Suprapubic skin (tissue), 4 donors: Measurements from ENCODE around the gene SPAG16. TPM values are rescaled to one million over a fixed set of nuclear protein-coding genes. Genes with fewer than 3 reads are reported as not detected.

Experiments used
- DNase-seq, 2 donors: peaks; one replicate each; pipeline ENCODE4 v3.0.0-alpha.2; 2019; ENCODE audit warnings: low spot score in 2 of 2
- H3K27ac ChIP-seq: fragments of 200-600 bp; sonication (generic); one replicate; pipeline ENCODE4 v1.5.1; 2019
- H3K27me3 ChIP-seq: fragments of 200-600 bp; sonication (generic); one replicate; pipeline ENCODE4 v1.5.1; 2019
- H3K36me3 ChIP-seq: fragments of 200-600 bp; sonication (generic); one replicate; pipeline ENCODE4 v1.5.1; 2019
- H3K4me1 ChIP-seq: fragments of 200-600 bp; sonication (generic); one replicate; pipeline ENCODE4 v1.5.1; 2019
- H3K4me3 ChIP-seq: fragments of 200-600 bp; sonication (generic); one replicate; pipeline ENCODE4 v1.5.1; 2019; ENCODE audit warnings: mild to moderate bottlenecking
- H3K9me3 ChIP-seq: fragments of 200-600 bp; sonication (generic); one replicate; pipeline ENCODE4 v1.5.1; 2019
- EP300 ChIP-seq: sonication (generic); formaldehyde crosslinking; IDR thresholded peaks from one replicate; pipeline ENCODE4 v1.6.1; 2017; ENCODE audit warnings: antibody characterized with exemption
- POLR2A ChIP-seq, 2 donors: fragments of 450-650 bp; IDR thresholded peaks; one replicate each; pipeline ENCODE4 v1.6.1; 2017; ENCODE audit warnings: antibody characterized with exemption in 2 of 2, mild to moderate bottlenecking in 2 of 2, moderate library complexity in 2 of 2
- POLR2AphosphoS5 ChIP-seq, 3 donors: sonication (generic); formaldehyde crosslinking; IDR thresholded peaks; one replicate each; pipeline ENCODE4 v1.6.1; 2017; ENCODE audit warnings: antibody characterized with exemption in 3 of 3
- WGBS: methylation state at CpG from one replicate; pipeline ENCODE4 v1.1.5; 2018; 5-methylcytosine and 5-hydroxymethylcytosine counted together
- total RNA-seq, 4 donors: library from RNA; depleted of rRNA; stranded (reverse); fragments of >200 nt; gene quantifications; one replicate each; pipeline ENCODE4 v1.1.0, GENCODE V29; 2016
- TF ChIP-seq, protein P1 (sequence below), 2 donors: fragments of 200-600 bp in 1 of 2; fragments of 450-650 bp in 1 of 2; sonication (generic) in 1 of 2; IDR thresholded peaks; one replicate each; pipeline ENCODE4 v1.5.1; 2016 to 2019; ENCODE audit warnings: antibody characterized with exemption in 2 of 2, mild to moderate bottlenecking in 1 of 2, moderate library complexity in 1 of 2

The SPAG16 gene
- total RNA-seq, 4 donors from 2014 or later = 17.5 to 31.4 (median 22.0) TPM

DNA sequence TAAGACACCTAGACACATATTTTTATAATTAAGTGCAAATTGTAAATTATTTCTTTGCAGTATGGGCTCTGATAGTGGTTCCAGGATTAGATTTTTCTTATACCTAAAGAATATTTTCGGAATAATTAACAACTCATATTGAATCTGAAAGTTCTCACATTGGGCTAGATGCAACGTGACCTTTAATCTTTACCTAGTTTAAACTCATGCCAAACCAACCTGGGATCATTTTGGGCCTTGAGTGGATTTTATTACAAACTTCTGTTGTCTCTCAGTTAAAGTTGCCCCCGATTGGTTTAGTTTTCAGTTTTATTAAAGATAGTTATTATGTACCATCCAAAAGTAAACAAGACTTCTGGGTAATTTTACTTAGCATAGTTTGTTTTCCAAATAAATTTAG, 896.4 kb downstream of the SPAG16 start:
- WGBS = 69% methylated on average over 3 of the region's 3 CpGs
- no peak for TF ChIP-seq EP300
- TF ChIP-seq POLR2A (IDR thresholded peaks at IDR 0.05) = no peak
- TF ChIP-seq POLR2AphosphoS5 (IDR thresholded peaks at IDR 0.05) = no peak
- TF ChIP-seq, protein P1, sequence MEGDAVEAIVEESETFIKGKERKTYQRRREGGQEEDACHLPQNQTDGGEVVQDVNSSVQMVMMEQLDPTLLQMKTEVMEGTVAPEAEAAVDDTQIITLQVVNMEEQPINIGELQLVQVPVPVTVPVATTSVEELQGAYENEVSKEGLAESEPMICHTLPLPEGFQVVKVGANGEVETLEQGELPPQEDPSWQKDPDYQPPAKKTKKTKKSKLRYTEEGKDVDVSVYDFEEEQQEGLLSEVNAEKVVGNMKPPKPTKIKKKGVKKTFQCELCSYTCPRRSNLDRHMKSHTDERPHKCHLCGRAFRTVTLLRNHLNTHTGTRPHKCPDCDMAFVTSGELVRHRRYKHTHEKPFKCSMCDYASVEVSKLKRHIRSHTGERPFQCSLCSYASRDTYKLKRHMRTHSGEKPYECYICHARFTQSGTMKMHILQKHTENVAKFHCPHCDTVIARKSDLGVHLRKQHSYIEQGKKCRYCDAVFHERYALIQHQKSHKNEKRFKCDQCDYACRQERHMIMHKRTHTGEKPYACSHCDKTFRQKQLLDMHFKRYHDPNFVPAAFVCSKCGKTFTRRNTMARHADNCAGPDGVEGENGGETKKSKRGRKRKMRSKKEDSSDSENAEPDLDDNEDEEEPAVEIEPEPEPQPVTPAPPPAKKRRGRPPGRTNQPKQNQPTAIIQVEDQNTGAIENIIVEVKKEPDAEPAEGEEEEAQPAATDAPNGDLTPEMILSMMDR (IDR thresholded peaks at IDR 0.05) = no peak
- Histone ChIP-seq H3K4me1 (no peaks in the 10 kb centered on the region), H3K27me3 (no peaks in the 10 kb centered on the region), H3K36me3 (no peaks in the 10 kb centered on the region), H3K4me3 (no peak overlapping the region), H3K27ac (no peak overlapping the region), H3K9me3 (no peaks in the 10 kb centered on the region)
- DNase-seq = no peak

DNA sequence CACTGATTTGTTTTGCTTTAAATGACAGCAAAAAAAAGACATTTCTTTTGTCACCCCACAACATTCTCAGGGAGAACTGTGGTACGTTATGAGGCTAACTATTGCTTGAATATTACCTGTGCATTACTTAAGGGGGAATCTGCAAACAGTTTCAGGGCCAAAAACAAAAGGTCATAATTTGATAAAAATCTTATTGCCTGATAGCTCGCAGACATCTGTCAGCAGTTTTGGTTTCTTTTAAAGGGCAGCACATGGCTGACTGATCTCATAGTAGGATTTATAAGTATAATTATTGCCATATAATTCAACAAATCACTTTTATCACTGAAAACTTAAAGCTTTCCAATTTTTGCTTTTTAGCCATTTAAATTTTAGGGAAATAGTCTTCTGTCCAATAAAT, 900.2 kb downstream of the SPAG16 start:
- H3K27me3 ChIP-seq = no peaks in the 10 kb centered on the region
- no peak overlapping the region for H3K27ac ChIP-seq
- no peaks in the 10 kb centered on the region for H3K4me1 ChIP-seq
- H3K36me3 ChIP-seq = no peaks in the 10 kb centered on the region
- TF ChIP-seq, protein P1 (IDR thresholded peaks at IDR 0.05) = no peak
- TF ChIP-seq EP300 = no peak
- TF ChIP-seq POLR2AphosphoS5 (IDR thresholded peaks at IDR 0.05) = no peak
- TF ChIP-seq POLR2A (IDR thresholded peaks at IDR 0.05) = no peak
- no peaks in the 10 kb centered on the region for H3K9me3 ChIP-seq
- 45% methylated on average over 2 of the region's 2 CpGs for WGBS
- no peak overlapping the region for H3K4me3 ChIP-seq
- no peak for DNase-seq

DNA sequence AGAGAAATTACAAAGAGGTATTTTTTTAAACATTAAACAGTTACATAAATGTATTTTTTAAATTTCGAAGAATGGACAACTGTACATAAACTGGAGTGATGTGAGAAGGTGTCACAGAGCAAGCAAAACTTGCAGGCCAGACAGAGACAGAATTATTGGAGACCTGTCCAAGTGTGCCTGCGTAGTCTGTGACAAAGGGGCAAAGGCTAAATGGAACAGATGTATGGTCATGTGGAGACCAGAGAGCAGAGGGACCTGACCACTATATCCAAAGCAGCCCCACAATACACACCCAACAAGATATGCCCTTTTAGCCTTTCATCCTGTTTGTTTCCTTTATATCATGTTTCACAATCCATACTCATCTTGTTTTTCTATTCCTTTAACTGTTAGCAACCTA, 901.3 kb downstream of the SPAG16 start:
- no peak for TF ChIP-seq EP300
- no peak for TF ChIP-seq POLR2A (IDR thresholded peaks at IDR 0.05)
- TF ChIP-seq, protein P1 (IDR thresholded peaks at IDR 0.05) = no peak
- no peak for TF ChIP-seq POLR2AphosphoS5 (IDR thresholded peaks at IDR 0.05)
- DNase-seq = no peak
- Histone ChIP-seq H3K4me3 (no peak overlapping the region), H3K36me3 (no peaks in the 10 kb centered on the region), H3K27ac (no peak overlapping the region), H3K9me3 (no peaks in the 10 kb centered on the region), H3K4me1 (no peaks in the 10 kb centered on the region), H3K27me3 (no peaks in the 10 kb centered on the region)
- 86% methylated on average over 2 of the region's 2 CpGs for WGBS

DNA sequence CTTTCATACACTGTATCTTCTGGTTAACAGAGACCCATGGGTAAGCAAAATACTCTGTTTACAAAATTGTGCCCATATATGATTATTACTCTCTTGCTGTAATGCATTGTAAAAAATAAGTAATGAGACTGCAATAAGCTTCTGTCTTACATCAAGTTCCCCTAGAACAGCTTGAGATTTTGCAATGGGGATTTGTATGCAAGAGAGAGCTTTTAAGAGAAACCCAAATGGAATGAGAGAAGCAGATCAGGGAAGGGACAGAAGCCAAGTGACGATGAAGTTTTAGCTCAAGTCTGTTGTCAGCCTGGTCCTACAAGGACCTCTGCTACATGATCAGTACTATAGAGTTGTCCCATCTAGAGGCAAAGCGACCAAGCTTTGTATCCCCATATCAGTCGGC, 908.4 kb downstream of the SPAG16 start:
- WGBS = 88% methylated on average over 3 of the region's 3 CpGs
- Histone ChIP-seq H3K27ac (no peak overlapping the region), H3K4me3 (no peak overlapping the region), H3K4me1 (no peaks in the 10 kb centered on the region), H3K36me3 (no peaks in the 10 kb centered on the region), H3K27me3 (no peaks in the 10 kb centered on the region), H3K9me3 (no peaks in the 10 kb centered on the region)
- no peak for TF ChIP-seq EP300
- TF ChIP-seq POLR2AphosphoS5 (IDR thresholded peaks at IDR 0.05) = no peak
- no peak for TF ChIP-seq POLR2A (IDR thresholded peaks at IDR 0.05)
- TF ChIP-seq, protein P1 (IDR thresholded peaks at IDR 0.05) = no peak
- no peak for DNase-seq

DNA sequence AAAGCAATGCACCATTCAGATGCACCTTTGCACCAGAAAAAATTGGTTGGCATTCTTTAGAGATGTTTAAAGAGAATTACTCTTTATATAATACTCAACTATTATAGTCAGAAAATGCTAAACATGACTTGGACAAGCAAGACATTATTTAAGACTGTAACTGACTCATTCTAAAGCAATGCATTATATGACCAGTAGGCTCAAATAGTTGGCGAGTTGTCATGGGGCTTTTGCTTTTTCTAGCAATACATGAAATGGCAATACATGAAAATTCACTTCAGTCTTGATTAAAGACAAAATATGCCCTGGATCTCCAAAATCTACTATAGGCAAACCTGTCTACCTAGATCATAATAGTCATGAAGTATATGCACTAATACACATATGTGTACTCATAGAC, 909.7 kb downstream of the SPAG16 start:
- Histone ChIP-seq H3K27me3 (no peaks in the 10 kb centered on the region), H3K9me3 (no peaks in the 10 kb centered on the region), H3K36me3 (no peaks in the 10 kb centered on the region), H3K4me1 (no peaks in the 10 kb centered on the region), H3K4me3 (no peak overlapping the region), H3K27ac (no peak overlapping the region)
- TF ChIP-seq POLR2AphosphoS5 (IDR thresholded peaks at IDR 0.05) (no peak), EP300 (no peak), POLR2A (IDR thresholded peaks at IDR 0.05) (no peak)
- TF ChIP-seq, protein P1 (IDR thresholded peaks at IDR 0.05) = no peak
- no peak for DNase-seq
- 66% methylated on average over 1 of the region's 1 CpG for WGBS
